ENCODE results near the gene AP3B1. TPM values are rescaled to one million over a fixed set of nuclear protein-coding genes. Genes with fewer than 3 reads are reported as not detected.

AP3B1 gene
- total RNA-seq: 60.3 to 74.5 TPM (median 60.4 TPM) in 3 replicates
- long read RNA-seq, full-length matches to known transcripts: 100 of 128 reads
- long read RNA-seq, partial matches to known transcripts: 8 of 128 reads
- long read RNA-seq, other reads (novel, unspliced or antisense): 20 of 128 reads

DNA sequence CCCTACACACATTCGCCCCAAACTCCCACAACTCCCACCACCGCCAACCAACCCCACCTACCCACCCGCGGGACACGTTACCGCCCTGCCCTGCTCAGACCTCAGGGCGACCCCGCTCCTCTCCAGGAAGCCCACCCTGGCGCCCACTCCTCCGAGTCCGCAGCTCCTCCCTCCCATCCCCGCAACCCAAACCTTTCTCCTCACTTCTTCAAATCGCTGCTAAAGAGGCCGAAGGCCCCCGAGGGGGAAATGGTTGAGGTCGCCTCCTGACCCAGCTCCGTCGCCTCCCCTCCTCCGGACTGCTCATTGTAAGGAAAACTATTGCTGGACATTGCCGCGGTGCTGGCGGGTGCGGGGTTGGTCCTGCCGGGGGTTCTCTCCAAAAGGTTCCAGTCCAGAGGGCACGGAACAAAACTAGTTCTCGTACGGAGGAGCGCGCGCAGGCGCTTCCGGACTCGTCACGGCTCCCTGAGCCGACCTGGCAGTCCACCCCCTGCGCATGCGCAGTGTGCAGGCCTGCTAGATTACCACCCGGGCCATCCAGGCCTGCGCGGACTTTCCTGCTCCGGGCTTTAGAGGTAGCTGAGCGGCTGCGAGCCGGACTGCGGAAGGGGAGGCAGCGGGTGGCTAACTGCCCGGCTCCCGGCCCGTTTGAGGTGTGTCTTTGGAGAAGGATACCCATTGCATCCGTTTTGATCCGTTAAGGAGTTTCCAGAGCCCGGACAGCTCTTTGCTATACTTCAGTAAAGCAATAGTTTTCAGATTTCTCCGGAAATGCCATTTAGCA, at the start of gene AP3B1:
TSS of gene AP3B1 (minus strand) at position 451 of the 787 bp plus-strand sequence. CDS start at position 332, 119 bp downstream.
- H3K9me3 Mint-ChIP-seq (ENCODE audit: low read depth): no peaks in the 10 kb centered on the region
- no peak for TF ChIP-seq CTCF (IDR thresholded peaks at IDR 0.05)
- peaks cover 2% of the 10 kb centered on the region for H3K36me3 Mint-ChIP-seq (ENCODE audit: low read depth)
- H3K27me3 Mint-ChIP-seq (ENCODE audit: low read depth): no peaks in the 10 kb centered on the region
- peak within 1 kb of the TSS; percentile 99 for H3K4me3 Mint-ChIP-seq (ENCODE audit: unreplicated experiment)
- H3K27ac Mint-ChIP-seq (ENCODE audit: unreplicated experiment): peak within 1 kb of the TSS; percentile 99
- peak; percentile 100 for DNase-seq (ENCODE audit: low spot score)
- peaks cover 45% of the 10 kb centered on the region for H3K4me1 Mint-ChIP-seq (ENCODE audit: low read depth)

GRCh38 chr5:78341440-78341839, 46.9 kb upstream of the AP3B1 start:
- H3K4me3 Mint-ChIP-seq (ENCODE audit: unreplicated experiment): no peak overlapping the region
- peaks cover 5% of the 10 kb centered on the region for H3K36me3 Mint-ChIP-seq (ENCODE audit: low read depth)
- no peaks in the 10 kb centered on the region for H3K27me3 Mint-ChIP-seq (ENCODE audit: low read depth)
- no peak overlapping the region for H3K27ac Mint-ChIP-seq (ENCODE audit: unreplicated experiment)
- peaks cover 10% of the 10 kb centered on the region for H3K4me1 Mint-ChIP-seq (ENCODE audit: low read depth)
- TF ChIP-seq CTCF (IDR thresholded peaks at IDR 0.05): no peak
- H3K9me3 Mint-ChIP-seq (ENCODE audit: low read depth): peaks cover 14% of the 10 kb centered on the region
- no peak for DNase-seq (ENCODE audit: low spot score)

DNA sequence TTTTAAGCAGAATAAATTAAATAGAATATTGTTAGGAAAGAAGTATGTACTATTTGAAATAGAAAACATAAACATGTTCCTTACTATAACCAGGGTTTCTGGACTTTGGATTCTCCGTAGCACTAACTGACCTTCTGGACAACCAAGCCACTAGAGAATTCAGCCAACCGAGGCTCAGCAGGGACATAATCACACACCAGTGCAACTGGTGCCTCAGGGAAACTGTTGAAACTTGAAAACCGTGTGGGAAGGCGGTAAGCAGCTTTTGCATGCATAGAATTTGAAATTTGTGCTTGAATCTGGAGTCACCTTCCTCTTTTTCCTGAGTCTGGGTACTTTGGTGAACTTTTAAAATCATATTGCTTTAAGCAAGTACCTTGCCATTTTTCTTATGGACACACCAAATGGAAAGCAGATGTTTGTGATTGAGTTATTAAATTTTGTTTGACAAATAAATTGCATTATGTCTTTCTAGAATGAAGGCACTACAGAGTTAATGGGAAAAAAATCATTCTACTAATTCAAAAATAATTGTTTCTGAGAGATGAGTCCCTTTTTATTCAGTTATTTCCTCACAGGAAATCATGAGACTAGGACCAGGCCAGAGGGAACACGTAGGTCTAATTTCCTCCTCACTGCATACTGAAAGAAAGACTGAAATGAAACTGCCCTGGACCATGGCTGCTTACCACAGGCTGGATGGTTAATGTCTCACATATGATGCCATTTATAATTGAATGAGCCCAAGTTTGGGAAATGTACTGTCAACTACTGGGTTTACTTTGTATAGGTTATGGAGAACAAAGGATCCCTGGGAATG, 45.3 kb upstream of the AP3B1 start:
- Mint-ChIP-seq H3K36me3 (ENCODE audit: low read depth) (peaks cover 5% of the 10 kb centered on the region), H3K4me3 (ENCODE audit: unreplicated experiment) (no peak overlapping the region), H3K27me3 (ENCODE audit: low read depth) (no peaks in the 10 kb centered on the region), H3K27ac (ENCODE audit: unreplicated experiment) (no peak overlapping the region), H3K4me1 (ENCODE audit: low read depth) (no peaks in the 10 kb centered on the region), H3K9me3 (ENCODE audit: low read depth) (peaks cover 14% of the 10 kb centered on the region)
- TF ChIP-seq CTCF (IDR thresholded peaks at IDR 0.05): no peak
- no peak for DNase-seq (ENCODE audit: low spot score)

- Mint-ChIP-seq H3K27ac (ENCODE audit: unreplicated experiment) (no peak overlapping the region), H3K9me3 (ENCODE audit: low read depth) (peaks cover 14% of the 10 kb centered on the region), H3K36me3 (ENCODE audit: low read depth) (peaks cover 5% of the 10 kb centered on the region), H3K4me3 (ENCODE audit: unreplicated experiment) (no peak overlapping the region), H3K4me1 (ENCODE audit: low read depth) (no peaks in the 10 kb centered on the region), H3K27me3 (ENCODE audit: low read depth) (no peaks in the 10 kb centered on the region)
- no peak for DNase-seq (ENCODE audit: low spot score)
- TF ChIP-seq CTCF (IDR thresholded peaks at IDR 0.05): no peak
Measured at GRCh38 chr5:78336698-78337097, 42.2 kb upstream of the AP3B1 start.

DNA sequence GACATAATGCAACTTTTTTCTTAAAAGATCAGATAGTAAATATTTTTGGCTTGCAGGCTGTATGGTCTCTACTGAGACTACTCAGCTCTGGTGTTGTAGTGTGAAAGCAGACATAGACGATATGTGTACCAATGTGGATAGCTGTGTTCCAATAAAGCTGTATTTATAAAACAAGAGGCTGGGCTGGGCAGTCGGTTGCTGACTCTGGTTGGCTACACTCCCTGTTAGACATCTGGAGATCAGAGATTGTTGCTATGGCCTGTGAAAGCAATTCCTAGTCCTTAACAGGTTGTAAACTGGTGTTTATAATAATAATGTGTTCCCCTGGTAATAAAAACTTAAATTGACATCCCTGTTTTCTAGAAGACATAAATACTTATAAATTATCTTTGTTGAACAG, 41.5 kb upstream of the AP3B1 start:
- Mint-ChIP-seq H3K9me3 (ENCODE audit: low read depth) (peaks cover 14% of the 10 kb centered on the region), H3K4me1 (ENCODE audit: low read depth) (no peaks in the 10 kb centered on the region), H3K27me3 (ENCODE audit: low read depth) (no peaks in the 10 kb centered on the region), H3K36me3 (ENCODE audit: low read depth) (peaks cover 5% of the 10 kb centered on the region), H3K4me3 (ENCODE audit: unreplicated experiment) (no peak overlapping the region), H3K27ac (ENCODE audit: unreplicated experiment) (no peak overlapping the region)
- no peak for TF ChIP-seq CTCF (IDR thresholded peaks at IDR 0.05)
- DNase-seq (ENCODE audit: low spot score): no peak
